Activated CD4-positive, CD25-positive, alpha-beta regulatory T cell (primary cell): ENCODE data around the gene TCEA3.

Experiments
- DNase-seq, 4 experiments: peaks; one replicate each; lab custom pipeline; 2025; lab: John Stamatoyannopoulos, UW

TCEA3 gene

GRCh38 chr1:23421343-23421742 is 3.2 kb downstream of the TCEA3 start:
- DNase-seq = no peak

- no peak for DNase-seq
Observed at GRCh38 chr1:23420778-23421177, 3.8 kb downstream of the TCEA3 start.

GRCh38 chr1:23419180-23419579 is 5.4 kb downstream of the TCEA3 start:
- DNase-seq = no peak

DNA sequence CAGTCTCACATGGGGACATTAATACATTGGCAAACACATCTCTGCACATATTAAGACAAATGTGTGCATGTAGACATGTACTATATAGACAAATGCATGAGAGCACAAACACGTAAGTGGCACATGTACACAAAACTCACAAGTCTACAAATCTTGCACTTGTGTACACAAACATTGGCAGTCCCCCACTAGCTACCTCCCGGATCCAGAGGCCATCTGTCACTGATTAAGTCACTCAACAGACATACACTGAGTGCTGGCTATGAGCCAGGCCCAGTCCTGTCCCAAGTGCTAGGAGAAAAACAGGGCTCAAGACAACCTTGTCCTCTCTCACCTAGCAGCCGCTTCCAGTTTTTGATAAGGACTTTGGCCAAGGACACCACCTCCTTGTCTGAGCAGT is 7.0 kb downstream of the TCEA3 start:
- no peak for DNase-seq

DNA sequence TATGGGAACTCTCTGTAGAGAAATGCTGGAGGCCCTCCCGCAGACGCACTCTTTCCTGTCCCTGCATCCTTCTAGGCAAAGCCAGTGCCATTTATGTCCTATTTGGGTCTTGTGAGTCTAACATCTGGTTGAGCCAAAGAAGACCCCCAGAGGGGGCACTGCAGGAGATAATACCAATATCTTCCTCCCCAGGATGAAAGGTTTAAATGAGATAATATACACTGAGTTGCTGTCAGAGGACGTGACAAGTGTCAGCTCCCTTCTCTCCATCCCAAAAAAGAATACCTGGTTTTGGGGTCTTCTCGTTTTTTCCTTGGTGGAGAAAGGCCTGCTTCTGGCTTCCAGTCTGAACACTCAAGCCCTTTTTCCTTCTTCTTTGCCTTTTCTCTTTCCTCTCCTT is 7.6 kb downstream of the TCEA3 start:
- DNase-seq = no peak

GRCh38 chr1:23408797-23409290 is 15.7 kb downstream of the TCEA3 start:
- DNase-seq = no peak

GRCh38 chr1:23407016-23407630 is 17.4 kb downstream of the TCEA3 start:
- no peak for DNase-seq

DNA sequence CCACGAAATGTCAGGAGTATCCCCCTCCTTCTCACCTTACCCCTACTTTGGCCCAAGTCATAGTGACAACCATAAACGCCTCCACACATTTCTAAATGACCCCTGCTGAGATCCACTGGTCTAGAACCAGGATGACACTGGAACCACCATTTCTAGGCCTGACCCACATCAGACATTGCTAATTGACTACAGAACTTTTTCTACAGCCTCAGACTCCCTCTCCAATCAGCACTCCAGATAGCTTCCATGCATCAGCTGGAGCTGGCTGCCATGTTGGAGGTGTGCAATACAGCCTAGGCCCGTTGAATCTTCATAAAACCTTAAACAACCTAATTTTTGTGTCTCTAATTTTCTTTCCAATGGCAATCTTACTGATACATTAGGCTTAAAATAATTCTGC is 18.6 kb downstream of the TCEA3 start:
- no peak for DNase-seq

GRCh38 chr1:23403735-23404486 is 20.6 kb downstream of the TCEA3 start:
- peak; percentile 51 to 80 (median 72) for DNase-seq

DNA sequence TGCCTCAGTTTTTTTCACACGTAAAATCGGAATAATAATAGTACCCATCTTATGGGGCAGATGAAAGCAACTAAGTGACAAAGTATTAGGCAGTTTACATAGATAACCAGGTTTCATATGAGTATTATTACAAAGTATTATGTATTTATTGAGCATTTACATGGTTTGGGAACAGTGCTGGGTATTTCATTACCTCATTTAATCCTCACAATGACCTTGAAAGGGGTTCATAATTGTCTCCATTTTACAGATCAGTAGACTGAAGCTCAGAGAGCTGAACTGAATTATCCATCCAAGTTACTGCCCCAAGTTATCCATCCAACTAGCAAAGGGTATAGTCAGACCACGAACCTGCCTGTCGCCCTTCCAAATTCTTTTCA is 21.2 kb downstream of the TCEA3 start:
- DNase-seq = no peak

DNA sequence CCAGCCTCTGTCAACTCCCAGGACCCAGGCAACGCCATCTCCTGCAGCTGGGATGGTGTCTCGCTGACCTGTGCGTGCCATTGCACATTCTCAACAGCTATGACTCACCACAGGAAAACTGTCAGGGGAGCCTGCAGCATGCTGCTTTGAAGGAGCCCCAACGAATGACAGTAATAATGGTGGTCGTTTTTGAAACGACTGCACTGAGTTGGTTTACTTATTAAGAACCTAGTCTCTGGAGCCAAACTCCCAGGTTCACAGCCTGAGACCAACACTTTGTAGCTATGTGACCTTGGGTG is 21.6 kb downstream of the TCEA3 start:
- DNase-seq = no peak

GRCh38 chr1:23402286-23403037 is 22.1 kb downstream of the TCEA3 start:
- no peak for DNase-seq

DNA sequence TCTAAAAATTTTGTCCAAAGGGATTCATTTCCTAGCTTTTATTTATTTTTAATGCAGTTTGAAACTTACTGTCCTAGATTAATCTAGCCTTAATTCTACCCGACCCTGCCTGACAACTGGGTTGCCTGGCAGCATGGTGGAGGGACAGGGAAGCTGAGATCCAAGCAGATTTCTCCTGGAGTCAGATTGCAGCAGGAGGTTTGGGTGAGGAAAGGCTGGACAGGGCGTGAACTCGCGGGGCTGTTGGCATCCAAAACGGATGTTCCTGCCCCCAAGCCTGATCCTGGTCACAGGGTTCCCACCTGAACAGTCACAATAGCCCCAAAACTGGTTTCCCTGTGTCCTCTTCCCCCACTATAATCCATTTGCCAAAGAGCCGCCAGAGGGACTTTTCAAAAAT is 23.2 kb downstream of the TCEA3 start:
- no peak for DNase-seq

DNA sequence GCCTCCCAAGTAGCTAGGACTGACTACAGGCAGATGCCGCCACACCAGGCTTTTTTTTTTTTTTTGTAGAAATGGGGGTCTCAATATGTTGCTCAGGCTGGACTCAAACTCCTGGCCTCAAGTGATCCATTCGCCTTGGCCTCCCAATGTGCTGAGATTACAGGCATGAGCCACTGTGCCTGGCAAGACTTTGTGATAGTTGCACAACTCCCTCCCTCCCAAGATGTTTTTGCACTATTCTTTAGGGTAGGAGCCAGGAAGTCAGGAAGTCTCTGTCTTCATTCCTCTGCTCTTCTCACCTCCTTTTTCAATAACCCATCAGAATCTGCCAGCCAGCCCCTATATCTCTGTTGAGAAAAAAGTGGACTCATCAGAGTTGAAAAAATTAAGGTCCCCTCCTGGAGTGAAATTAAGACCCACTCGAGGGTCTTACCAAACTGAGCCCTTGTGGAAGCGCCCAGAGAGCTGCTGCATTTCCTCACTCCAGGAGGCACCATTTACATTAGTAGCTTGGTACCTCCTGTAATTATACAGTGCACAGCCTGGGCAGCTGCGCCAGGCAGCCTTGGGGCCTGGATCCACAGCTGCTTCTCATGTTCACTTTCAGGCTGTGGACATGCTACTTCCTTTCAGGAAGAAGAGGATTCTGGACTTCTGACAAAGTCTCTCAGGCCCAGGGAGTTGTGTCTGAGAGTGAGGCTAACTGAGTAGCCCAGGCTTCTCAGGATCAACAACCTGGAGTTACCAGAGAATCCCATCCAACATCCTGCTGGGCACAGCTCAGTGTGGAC is 24.0 kb downstream of the TCEA3 start:
- no peak for DNase-seq

- DNase-seq = no peak
Observed at GRCh38 chr1:23399229-23399628, 25.3 kb downstream of the TCEA3 start.

DNA sequence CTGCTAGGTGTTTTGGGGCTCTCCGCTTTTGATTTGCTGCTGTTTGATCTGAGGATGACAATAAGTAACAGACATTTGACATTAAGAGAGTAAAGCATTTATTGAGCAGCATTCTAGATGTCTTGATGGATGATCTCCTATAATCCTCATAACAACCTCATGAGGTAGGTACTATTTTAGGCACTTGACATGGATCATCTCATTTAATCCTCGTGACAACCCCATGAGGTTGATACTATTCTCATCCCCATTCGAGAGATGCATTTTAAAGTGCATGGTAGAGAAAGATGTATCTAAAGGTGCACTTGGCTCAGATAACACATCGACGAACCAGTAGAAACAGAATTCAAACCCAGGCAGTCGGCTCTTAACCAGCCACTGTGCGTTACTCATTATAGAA is 26.6 kb downstream of the TCEA3 start:
- DNase-seq = no peak

- DNase-seq = no peak
Observed at GRCh38 chr1:23396380-23396779, 28.2 kb downstream of the TCEA3 start.

GRCh38 chr1:23395849-23396248 is 28.7 kb downstream of the TCEA3 start:
- DNase-seq = no peak

- DNase-seq = no peak
Observed at GRCh38 chr1:23395154-23395724, 29.3 kb downstream of the TCEA3 start.

GRCh38 chr1:23394684-23395083 is 29.9 kb downstream of the TCEA3 start:
- no peak for DNase-seq

DNA sequence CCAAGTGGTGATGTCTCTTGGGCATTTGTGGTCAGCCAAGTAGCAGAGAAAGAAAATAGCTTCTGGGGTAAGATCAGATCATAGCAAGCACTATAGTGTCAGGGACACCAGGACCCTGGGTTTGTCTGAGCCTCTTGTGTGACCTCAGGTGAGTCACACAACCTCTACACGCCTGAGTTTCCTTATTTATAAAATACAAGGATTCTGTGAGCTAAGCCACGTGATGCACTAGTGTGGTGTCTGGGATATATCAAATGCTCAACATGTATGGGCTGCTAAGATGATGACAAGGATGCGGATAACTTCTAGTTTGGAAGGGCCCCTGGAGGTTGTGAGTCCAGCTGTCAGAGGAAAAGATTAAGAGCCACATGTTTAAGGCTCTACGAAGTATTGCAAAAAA is 30.4 kb downstream of the TCEA3 start:
- no peak for DNase-seq

- DNase-seq = no peak
Observed at GRCh38 chr1:23393706-23394105, 30.8 kb downstream of the TCEA3 start.
